Spleen (tissue), 7 donors: ENCODE data around the gene KLLN.
A peak's percentile ranks its signal among the peaks of the same experiment; 100 is the strongest.

ENCODE experiments used
- CTCF ChIP-seq, 11 experiments: fragments of 200-600 bp in 7 of 11; fragments of 450-650 bp in 4 of 11; sonication (generic) in 4 of 11; IDR thresholded peaks in 8 of 11; conservative IDR thresholded peaks in 3 of 11; 1 replicate in 7 of 11; 2 replicates in 4 of 11; pipeline versions ENCODE4 v1.4.0 to v1.8.0; 2016 to 2021; ENCODE audit warnings: antibody characterized with exemption in 11 of 11, inconsistent platforms in 4 of 11, mild to moderate bottlenecking in 1 of 11
- POLR2A ChIP-seq, 3 donors: fragments of 450-650 bp; IDR thresholded peaks; one replicate each; pipeline ENCODE4 v1.5.1; 2017; ENCODE audit warnings: antibody characterized with exemption in 3 of 3, mild to moderate bottlenecking in 1 of 3
- POLR2AphosphoS5 ChIP-seq, 3 donors: sonication (generic); formaldehyde crosslinking; IDR thresholded peaks; one replicate each; pipeline ENCODE4 v1.5.1; 2017; ENCODE audit warnings: antibody characterized with exemption in 3 of 3
- donor health status: DM: no; HTN: no; CAD: no; lungs with moderate emphysema.
- donor health status: DM: no; HTN: no; CAD: no.
- donor health status: DM: no; HTN: no; CAD: no.

DNA sequence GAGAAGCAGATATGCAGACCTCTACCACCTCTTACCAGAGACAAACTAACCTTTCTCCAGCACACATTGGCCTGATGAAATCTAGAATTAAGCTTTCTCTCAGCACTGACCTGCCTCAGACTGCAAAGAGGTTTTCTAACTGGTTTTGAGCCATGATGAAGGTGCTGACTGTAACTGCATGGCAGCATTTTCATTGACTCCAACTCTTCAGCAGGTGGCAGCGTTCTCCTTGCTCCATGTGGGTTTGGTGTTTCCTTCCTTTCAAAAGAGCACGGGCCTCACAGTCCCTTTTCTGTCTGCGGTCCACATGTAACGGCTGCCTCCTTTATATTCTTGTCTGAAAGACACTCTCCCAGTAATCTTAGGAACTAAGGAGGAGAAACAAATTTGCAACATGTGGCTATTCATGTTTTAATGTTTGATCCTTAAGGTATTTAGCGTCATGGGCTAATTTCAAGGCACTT lies 12.6 kb downstream of the KLLN start:
- TF ChIP-seq CTCF (IDR thresholded peaks at IDR 0.05 in 8 of 11, conservative IDR thresholded peaks at IDR 0.05 in 3 of 11) (peak in 10 of 11 experiments; percentile 25 to 70 (median 62)), POLR2A (IDR thresholded peaks at IDR 0.05) (no peak), POLR2AphosphoS5 (IDR thresholded peaks at IDR 0.05) (no peak)
